ENCODE data around the gene TRAPPC1. TPM values are rescaled to one million over a fixed set of nuclear protein-coding genes. Genes with fewer than 3 reads are reported as not detected.

TRAPPC1 gene
- total RNA-seq, 4 donors from 2014 or later = 39.8 to 58.0 (median 45.5) TPM

- H3K4me1 ChIP-seq = peaks cover 0 to 42% (median 10%) of the 10 kb centered on the region in 4 donors
- peak; percentile 61 to 92 (median 92) for DNase-seq
- H3K9me3 ChIP-seq = no peaks in the 10 kb centered on the region
- peak overlapping the region in 1 of 4 donors; percentile 13 for H3K4me3 ChIP-seq
- H3K27me3 ChIP-seq = no peaks in the 10 kb centered on the region
- peaks cover 0 to 33% (median 0%) of the 10 kb centered on the region in 3 donors for H3K36me3 ChIP-seq
- H3K27ac ChIP-seq = peak overlapping the region; percentile 89 to 96 (median 94)
- TF ChIP-seq POLR2A (IDR thresholded peaks at IDR 0.05) (peak in 1 of 2 donors; percentile 14), CTCF (IDR thresholded peaks at IDR 0.05) (peak in 4 of 6 experiments; percentile 27 to 65 (median 64))
Observed at GRCh38 chr17:7889166-7889955, 42.4 kb downstream of the TRAPPC1 start.

- Histone ChIP-seq H3K36me3 (peaks cover 0 to 23% (median 0%) of the 10 kb centered on the region in 3 donors), H3K4me1 (peaks cover 0 to 51% (median 10%) of the 10 kb centered on the region in 4 donors), H3K9me3 (no peaks in the 10 kb centered on the region), H3K4me3 (peak within 1 kb of the TSS; percentile 62 to 89 (median 82)), H3K27ac (peak within 1 kb of the TSS; percentile 89 to 96 (median 94)), H3K27me3 (no peaks in the 10 kb centered on the region)
- TF ChIP-seq POLR2A (IDR thresholded peaks at IDR 0.05) (no peak), CTCF (IDR thresholded peaks at IDR 0.05) (no peak)
- DNase-seq = peak in 2 of 3 donors; percentile 18 to 54
Observed at GRCh38 chr17:7888184-7888920, 43.4 kb downstream of the TRAPPC1 start, which contains the start of gene CHD3. TSS of gene CHD3 (plus strand) at chr17:7888789. CDS start at chr17:7889001, 212 bp downstream.

- Histone ChIP-seq H3K9me3 (no peaks in the 10 kb centered on the region), H3K36me3 (peaks cover 0 to 17% (median 0%) of the 10 kb centered on the region in 3 donors), H3K27ac (peak overlapping the region; percentile 89 to 96 (median 94)), H3K4me1 (peaks cover 0 to 57% (median 12%) of the 10 kb centered on the region in 4 donors), H3K27me3 (no peaks in the 10 kb centered on the region), H3K4me3 (peak overlapping the region; percentile 62 to 89 (median 82))
- DNase-seq = peak; percentile 82 to 93 (median 93)
- TF ChIP-seq CTCF (IDR thresholded peaks at IDR 0.05) = peak in 1 of 6 experiments; percentile 32
- TF ChIP-seq POLR2A (IDR thresholded peaks at IDR 0.05) = peak; percentile 16 to 52
Observed at GRCh38 chr17:7887482-7888183, 44.1 kb downstream of the TRAPPC1 start.

- no peak for DNase-seq
- Histone ChIP-seq H3K27ac (peak overlapping the region; percentile 89 to 96 (median 94)), H3K4me3 (peak overlapping the region; percentile 62 to 89 (median 82)), H3K4me1 (peaks cover 0 to 63% (median 12%) of the 10 kb centered on the region in 4 donors), H3K36me3 (peaks cover 0 to 15% (median 0%) of the 10 kb centered on the region in 3 donors), H3K9me3 (no peaks in the 10 kb centered on the region), H3K27me3 (no peaks in the 10 kb centered on the region)
- TF ChIP-seq POLR2A (IDR thresholded peaks at IDR 0.05) (no peak), CTCF (IDR thresholded peaks at IDR 0.05) (peak in 2 of 6 experiments; percentile 8 to 12)
Observed at GRCh38 chr17:7887038-7887481, 44.7 kb downstream of the TRAPPC1 start.

All from Peyer's patch (tissue), 4 donors.